ENCODE results near the gene IRX2.

GRCh38 chr5:2752821-2753439 lies 1.5 kb upstream of the IRX2 start:
- TF ChIP-seq CBFB (IDR thresholded peaks at IDR 0.05; ENCODE audit: low read depth) (no peak), RFX5 (IDR thresholded peaks at IDR 0.05; ENCODE audit: low read depth, low read length) (no peak), CTCF (IDR thresholded peaks at IDR 0.05 in 2 of 3, conservative IDR thresholded peaks at IDR 0.05 in 1 of 3; ENCODE audit: control insufficient read depth in 2 of 3, extremely low read depth in 1 of 3, insufficient read depth in 1 of 3, low read depth in 3 of 3, low read length in 3 of 3) (no peak)
